HG03175 (cell line): ENCODE measurements around the gene SMIM32.

Source experiments
- ATAC-seq: cut with Tn5 transposase; IDR thresholded peaks from one replicate; pipeline ENCODE4 v1.9.1; 2021; ENCODE audit warnings: mild to moderate bottlenecking, moderate library complexity; ENCODE audit not compliant: unreplicated experiment

Gene SMIM32

GRCh38 chr5:136190091-136190720 is 2.8 kb downstream of the SMIM32 start:
- ATAC-seq: no peak

GRCh38 chr5:136188859-136189258 is 4.1 kb downstream of the SMIM32 start:
- ATAC-seq: no peak

GRCh38 chr5:136186796-136187195 is 6.2 kb downstream of the SMIM32 start:
- no peak for ATAC-seq

GRCh38 chr5:136185974-136186665 is 6.8 kb downstream of the SMIM32 start:
- no peak for ATAC-seq

GRCh38 chr5:136182618-136183017 is 10.3 kb downstream of the SMIM32 start:
- no peak for ATAC-seq

GRCh38 chr5:136174021-136174659 is 18.8 kb downstream of the SMIM32 start:
- no peak for ATAC-seq

- no peak for ATAC-seq
Measured at GRCh38 chr5:136169218-136169617, 23.7 kb downstream of the SMIM32 start.

- ATAC-seq: peak; percentile 67
Measured at GRCh38 chr5:136166909-136167308, 26.1 kb downstream of the SMIM32 start.

- ATAC-seq: no peak
Measured at GRCh38 chr5:136164226-136164625, 28.7 kb downstream of the SMIM32 start.

- ATAC-seq: no peak
Measured at GRCh38 chr5:136162008-136162407, 31.0 kb downstream of the SMIM32 start.

- no peak for ATAC-seq
Measured at GRCh38 chr5:136159457-136159856, 33.5 kb downstream of the SMIM32 start.

- no peak for ATAC-seq
Measured at GRCh38 chr5:136157514-136157913, 35.4 kb downstream of the SMIM32 start.

GRCh38 chr5:136155761-136156160 is 37.2 kb downstream of the SMIM32 start:
- no peak for ATAC-seq

- no peak for ATAC-seq
Measured at GRCh38 chr5:136155078-136155477, 37.9 kb downstream of the SMIM32 start.

- no peak for ATAC-seq
Measured at GRCh38 chr5:136153581-136154236, 39.3 kb downstream of the SMIM32 start.

- ATAC-seq: no peak
Measured at GRCh38 chr5:136149891-136150290, 43.1 kb downstream of the SMIM32 start.

GRCh38 chr5:136147632-136148031 is 45.3 kb downstream of the SMIM32 start:
- no peak for ATAC-seq

GRCh38 chr5:136146201-136146600 is 46.8 kb downstream of the SMIM32 start:
- no peak for ATAC-seq

- ATAC-seq: peak; percentile 61
Measured at GRCh38 chr5:136145030-136145429, 47.9 kb downstream of the SMIM32 start.

- ATAC-seq: no peak
Measured at GRCh38 chr5:136143763-136144162, 49.2 kb downstream of the SMIM32 start.

- ATAC-seq: no peak
Measured at GRCh38 chr5:136143312-136143711, 49.6 kb downstream of the SMIM32 start.

- ATAC-seq: peak; percentile 90
Measured at GRCh38 chr5:136141561-136141960, 51.4 kb downstream of the SMIM32 start.
